HPDE6-E6E7 (cell line): Measurements from ENCODE around the gene GRAMD2A.

ENCODE experiments used
- DNase-seq: peaks from one replicate; pipeline ENCODE4 v3.0.0; 2011; ENCODE audit warnings: missing footprints; ENCODE audit errors: extremely low spot score

GRAMD2A gene

GRCh38 chr15:72136170-72137051, 61.2 kb downstream of the GRAMD2A start:
- DNase-seq, result no peak

GRCh38 chr15:72135719-72136118, 61.9 kb downstream of the GRAMD2A start:
- no peak for DNase-seq

DNA sequence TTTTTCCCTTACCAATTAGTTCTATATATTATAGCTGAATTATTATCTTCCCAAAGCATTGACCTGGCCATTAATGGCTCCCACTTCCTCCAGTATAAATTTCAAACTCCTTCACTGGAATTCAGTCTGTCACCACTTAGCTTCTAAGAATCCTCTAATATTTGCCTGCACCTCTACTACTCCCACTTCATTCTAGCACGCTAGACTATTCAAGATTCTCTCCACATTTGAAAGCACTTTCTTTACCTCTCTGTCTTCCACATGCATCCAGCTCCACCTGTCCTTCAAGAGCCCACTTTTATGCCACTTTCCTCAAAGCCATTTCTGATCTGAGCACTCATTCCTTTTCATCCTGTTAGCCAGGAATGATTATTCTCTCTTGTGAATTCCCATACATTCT, 64.4 kb downstream of the GRAMD2A start:
- no peak for DNase-seq

- DNase-seq, result no peak
Measured at GRCh38 chr15:72131922-72132321, 65.7 kb downstream of the GRAMD2A start.

GRCh38 chr15:72130272-72130671, 67.3 kb downstream of the GRAMD2A start:
- no peak for DNase-seq

DNA sequence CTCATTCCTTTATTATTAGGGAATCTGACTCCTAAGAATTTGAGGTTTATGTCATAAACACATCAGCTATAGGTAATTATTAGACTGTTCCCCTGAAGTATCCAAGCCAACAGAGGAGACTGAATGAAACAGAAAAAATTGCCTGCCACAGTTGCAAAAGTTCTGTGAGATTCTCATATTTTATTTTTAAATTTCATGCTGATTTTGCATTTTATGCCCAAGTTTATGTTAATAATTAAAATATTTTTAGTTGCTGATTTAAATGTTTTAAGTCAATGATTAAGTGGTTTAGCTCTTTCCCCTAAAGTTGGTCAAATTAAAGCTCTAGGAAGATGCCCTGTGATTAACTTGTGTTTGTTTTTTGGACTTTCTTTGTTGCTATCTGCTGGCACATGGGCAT, 69.2 kb downstream of the GRAMD2A start:
- DNase-seq, result no peak

DNA sequence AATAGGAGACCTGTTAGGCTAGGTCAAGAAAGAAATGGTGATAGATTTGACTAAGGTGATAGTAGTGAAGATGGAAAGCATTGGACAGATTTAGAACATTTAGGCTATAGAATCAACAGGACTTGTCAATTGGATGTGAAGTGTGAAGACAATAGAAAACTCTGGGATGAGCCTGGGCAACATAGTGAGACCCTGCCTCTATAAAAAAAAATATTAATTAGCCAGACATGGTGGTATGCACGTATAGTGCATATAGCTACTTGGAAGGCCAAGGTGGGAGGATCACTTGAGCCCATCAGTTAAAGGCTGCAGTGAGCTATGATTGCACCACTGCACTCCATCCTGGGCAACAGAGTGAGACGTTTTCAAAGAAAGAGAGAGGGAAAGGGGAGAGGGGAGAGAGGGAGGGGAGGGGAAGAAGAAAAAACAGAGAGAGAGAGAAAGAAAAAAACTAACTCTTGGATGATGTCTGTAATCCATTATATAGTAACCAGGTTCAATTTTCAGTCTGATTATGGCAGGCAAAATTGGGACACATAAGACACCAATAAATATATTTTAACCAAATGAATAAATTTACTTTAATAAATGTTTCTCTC, 69.8 kb downstream of the GRAMD2A start:
- DNase-seq, result no peak

GRCh38 chr15:72124218-72124617, 73.4 kb downstream of the GRAMD2A start:
- DNase-seq, result no peak

- peak; percentile 83 for DNase-seq
Measured at GRCh38 chr15:72118017-72118978, 79.3 kb downstream of the GRAMD2A start, which contains the start of the genes MYO9A and SENP8. Gene MYO9A (minus strand): TSS chr15:72118150. CDS start chr15:72046563, 71,587 bp downstream. Gene SENP8 (plus strand): TSS chr15:72118403. CDS start chr15:72139624, 21,221 bp downstream.

DNA sequence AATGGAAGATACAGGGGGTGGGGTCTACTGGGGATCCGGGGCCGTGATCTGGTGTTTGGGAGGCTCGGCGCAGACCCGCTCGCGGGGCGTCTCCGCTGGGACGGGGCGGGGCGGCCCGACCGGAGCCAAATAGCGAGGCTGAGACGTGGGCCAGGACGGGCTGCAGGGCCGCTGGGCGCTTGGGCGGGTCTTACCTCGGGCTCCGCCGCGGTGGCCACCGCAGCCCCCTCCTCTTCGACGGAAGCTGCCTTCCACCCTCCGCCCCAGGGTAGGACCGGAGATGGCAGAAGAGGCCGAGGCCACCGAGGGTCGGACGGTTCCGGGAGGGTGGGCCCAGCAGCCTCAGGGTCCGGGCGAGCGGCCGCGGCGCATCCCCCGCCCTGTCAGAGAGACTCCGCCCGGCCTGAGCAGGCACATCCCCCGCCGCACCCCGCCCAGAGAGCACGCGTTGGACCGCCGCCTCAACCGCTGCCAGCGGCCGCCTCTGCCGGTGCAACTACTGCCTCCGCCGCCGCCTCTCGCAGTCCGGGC, 80.0 kb downstream of the GRAMD2A start:
- peak; percentile 63 for DNase-seq

GRCh38 chr15:72116731-72117485, 80.7 kb downstream of the GRAMD2A start:
- peak; percentile 17 for DNase-seq

DNA sequence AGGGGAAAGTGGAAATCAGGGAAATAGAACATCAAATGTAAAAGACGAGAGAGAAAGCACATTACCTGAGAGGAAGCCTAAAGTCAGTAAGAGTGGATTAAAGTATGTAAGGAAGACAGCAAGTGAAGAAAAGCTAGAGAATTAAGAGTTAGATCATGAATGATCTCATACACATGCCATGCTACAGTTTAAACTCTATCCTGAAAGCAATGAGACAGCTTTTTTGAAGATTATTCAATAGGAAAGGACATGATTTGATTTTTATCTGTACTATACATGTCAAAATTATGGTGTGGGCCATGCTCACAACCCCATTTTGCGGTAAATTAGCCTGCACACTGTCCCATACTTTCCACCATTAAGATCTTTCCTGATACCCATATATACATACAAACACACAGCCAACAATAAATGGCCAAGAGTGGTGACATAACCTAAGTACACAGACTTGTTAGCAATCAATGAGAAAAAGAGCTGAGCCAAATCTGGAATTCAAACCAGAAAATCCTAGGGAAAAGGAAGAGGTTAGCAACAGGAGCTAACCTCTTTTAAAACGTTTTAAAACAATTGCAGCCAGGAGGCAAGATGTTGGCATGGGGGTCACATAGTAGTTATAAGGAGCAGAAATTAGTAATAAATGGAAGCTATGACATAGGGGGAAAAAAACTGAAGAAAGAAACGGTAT, 84.1 kb downstream of the GRAMD2A start:
- no peak for DNase-seq

DNA sequence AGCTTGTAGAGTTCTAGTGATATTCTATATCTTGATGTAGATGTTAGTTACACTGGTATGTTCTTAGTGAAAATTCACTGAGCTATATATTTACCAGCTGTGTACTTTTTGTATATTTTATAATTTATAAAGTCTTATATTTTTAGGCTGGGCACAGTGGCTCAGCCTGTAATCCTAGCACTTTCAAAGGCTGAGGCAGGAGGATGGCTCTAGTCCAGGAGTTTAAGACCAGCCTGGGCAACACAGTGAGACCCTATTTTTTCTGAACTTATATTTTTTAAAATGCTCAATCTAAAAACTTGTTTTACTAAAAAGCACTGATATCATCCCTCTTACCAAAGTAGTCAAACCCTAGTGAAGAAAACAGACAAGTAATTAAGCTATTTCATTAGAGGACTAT, 84.8 kb downstream of the GRAMD2A start:
- DNase-seq, result no peak

DNA sequence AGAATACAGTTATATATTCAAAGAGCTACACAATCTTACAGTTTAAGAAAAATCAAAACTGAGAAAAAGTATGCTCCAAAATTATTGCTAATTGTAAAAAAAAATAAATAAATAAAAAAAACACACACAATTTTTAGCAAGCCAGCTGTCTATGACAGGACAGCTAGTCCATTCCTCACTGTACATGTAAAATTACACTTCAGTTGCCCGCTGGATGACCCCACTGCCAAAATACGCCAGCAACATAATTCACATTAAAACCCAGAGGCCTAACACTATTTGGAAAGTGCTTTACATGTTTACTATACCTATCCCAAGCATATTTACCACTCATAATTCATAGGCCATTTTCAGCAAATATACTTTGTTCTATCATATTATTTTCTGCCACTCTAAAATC, 85.5 kb downstream of the GRAMD2A start:
- DNase-seq, result no peak

GRCh38 chr15:72110355-72110754, 87.2 kb downstream of the GRAMD2A start:
- no peak for DNase-seq
